Kidney (tissue), 14 donors: ENCODE results near the gene SNAI3. TPM values are rescaled to one million over a fixed set of nuclear protein-coding genes. Genes with fewer than 3 reads are reported as not detected.
A peak's percentile ranks its signal among the peaks of the same experiment; 100 is the strongest.

Source experiments
- DNase-seq, 5 donors: peaks; one replicate each; pipeline ENCODE4 v3.0.0-alpha.2; 2013 to 2020
- FAIRE-seq: peaks from 2 replicates; lab custom pipeline; 2012; peaks lifted over from hg19 to GRCh38; lab: Jason Lieb, UNC
- H3K27ac ChIP-seq, 2 donors: one replicate each; pipeline ENCODE4 v1.7.0; 2013; ENCODE audit warnings: low read depth in 2 of 2, low read length in 2 of 2, inconsistent platforms in 1 of 2
- H3K27me3 ChIP-seq: one replicate; pipeline ENCODE4 v1.7.1; 2013; ENCODE audit warnings: low read length, inconsistent platforms; ENCODE audit not compliant: control insufficient read depth, insufficient read depth
- H3K36me3 ChIP-seq, 3 donors: one replicate each; pipeline versions ENCODE4 v1.7.0 to v1.7.1; 2013; ENCODE audit warnings: low read length in 3 of 3, control low read depth in 1 of 3, inconsistent platforms in 1 of 3; ENCODE audit not compliant: insufficient read depth in 3 of 3, control insufficient read depth in 2 of 3
- H3K4me1 ChIP-seq, 3 donors: one replicate each; pipeline versions ENCODE4 v1.7.0 to v1.7.1; 2013; ENCODE audit warnings: low read length in 3 of 3, inconsistent platforms in 1 of 3, low read depth in 1 of 3; ENCODE audit not compliant: control insufficient read depth in 2 of 3, insufficient read depth in 2 of 3
- H3K4me3 ChIP-seq, 3 donors: one replicate each; pipeline versions ENCODE4 v1.7.0 to v1.8.1; 2013; ENCODE audit warnings: low read length in 3 of 3, control low read depth in 1 of 3, inconsistent platforms in 1 of 3
- H3K9ac ChIP-seq, 3 donors: one replicate each; pipeline versions ENCODE4 v1.7.0 to v1.7.1; 2013; ENCODE audit warnings: low read length in 3 of 3, control low read depth in 1 of 3, inconsistent platforms in 1 of 3
- H3K9me3 ChIP-seq, 3 donors: one replicate each; pipeline versions ENCODE4 v1.7.0 to v1.7.1; 2013; ENCODE audit warnings: low read length in 3 of 3, control low read depth in 1 of 3, inconsistent platforms in 1 of 3; ENCODE audit not compliant: control insufficient read depth in 2 of 3, insufficient read depth in 1 of 3
- CTCF ChIP-seq: IDR thresholded peaks from 3 replicates; pipeline ENCODE4 v1.5.1; 2012; ENCODE audit warnings: mild to moderate bottlenecking, moderate library complexity, borderline replicate concordance; ENCODE audit not compliant: insufficient read depth; ENCODE audit errors: extremely low read depth
- intact Hi-C: fragments of 100-400 bp; cut with DNase I; formaldehyde crosslinking; loops from one replicate; pipeline ENCODE4 v1.11.1; 2022
- polyA plus RNA-seq: library from polyadenylated mRNA; stranded (reverse); fragments of 350-450 nt; fragmentation: Illumina TruSeq; extraction: RNeasy Lipid Tissue Mini Kit (QIAGEN cat#74804); gene quantifications from one replicate; pipeline ENCODE4 v1.2.3, GENCODE V29; 2014; ENCODE audit warnings: low read depth, low replicate concordance; ENCODE audit not compliant: insufficient read depth
- total RNA-seq: library from RNA; stranded (reverse); fragmentation: NEBNext Ultra II Directional; extraction: Animal tissue kit (Norgen Biotek cat#: 25700); gene quantifications from one replicate; pipeline ENCODE4 v1.2.1, GENCODE V29; 2021
- donor health status: control.
- donor health status: control.
- donor health status: control.
- donor health status: control.
- donor health status: control.
- donor health status: DM: yes; HTN: yes; CAD: no.
- donor health status: Normal renal cell carcinoma (clear cell type).

The SNAI3 gene
- total and polyA plus RNA-seq, 2 donors from 2014 or later: 0.75 to 2.3 TPM

GRCh38 chr16:88681084-88681680 lies 5.1 kb downstream of the SNAI3 start:
- intact Hi-C loops: no loop called here
- Histone ChIP-seq H3K4me1 (peaks cover 0 to 2% (median 0%) of the 10 kb centered on the region in 3 donors), H3K9ac (no peak overlapping the region), H3K4me3 (no peak overlapping the region), H3K9me3 (no peaks in the 10 kb centered on the region), H3K27me3 (peaks cover 9% of the 10 kb centered on the region), H3K27ac (no peak overlapping the region), H3K36me3 (no peaks in the 10 kb centered on the region)
- no peak for FAIRE-seq
- TF ChIP-seq CTCF: peak; percentile 19
- DNase-seq: peak in 1 of 5 donors; percentile 77

DNA sequence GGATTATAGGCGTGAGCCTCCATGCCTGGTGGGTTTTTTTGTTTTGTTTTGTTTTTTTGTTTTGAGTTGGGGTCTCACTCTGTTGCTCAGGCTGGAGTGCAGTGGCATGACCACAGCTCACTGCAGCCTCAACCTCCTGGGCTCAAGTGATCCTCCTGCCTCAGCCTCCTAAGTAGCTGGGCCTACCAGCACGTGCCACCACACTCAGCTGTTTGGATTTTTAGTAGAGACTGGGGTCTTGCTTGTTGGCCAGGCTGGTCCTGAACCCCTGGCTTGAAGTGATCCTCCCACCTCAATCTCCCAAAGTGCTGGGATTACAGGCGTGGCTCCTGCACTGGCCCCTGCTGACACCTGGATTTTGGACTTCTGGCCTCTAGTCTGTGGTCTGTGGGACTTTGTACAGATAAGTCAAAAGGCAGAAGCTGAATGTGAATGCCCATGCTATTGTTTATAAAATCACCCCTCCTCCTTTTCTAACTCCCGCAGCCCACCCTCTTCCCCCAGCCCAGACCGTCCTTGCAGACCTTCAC lies 5.7 kb downstream of the SNAI3 start:
- H3K27ac ChIP-seq: no peak overlapping the region
- no peak for TF ChIP-seq CTCF
- H3K4me1 ChIP-seq: peaks cover 0 to 2% (median 0%) of the 10 kb centered on the region in 3 donors
- no peak overlapping the region for H3K4me3 ChIP-seq
- H3K27me3 ChIP-seq: peaks cover 9% of the 10 kb centered on the region
- DNase-seq: no peak
- FAIRE-seq: no peak
- no peaks in the 10 kb centered on the region for H3K36me3 ChIP-seq
- H3K9ac ChIP-seq: no peak overlapping the region
- H3K9me3 ChIP-seq: no peaks in the 10 kb centered on the region
- intact Hi-C loops: no loop called here

DNA sequence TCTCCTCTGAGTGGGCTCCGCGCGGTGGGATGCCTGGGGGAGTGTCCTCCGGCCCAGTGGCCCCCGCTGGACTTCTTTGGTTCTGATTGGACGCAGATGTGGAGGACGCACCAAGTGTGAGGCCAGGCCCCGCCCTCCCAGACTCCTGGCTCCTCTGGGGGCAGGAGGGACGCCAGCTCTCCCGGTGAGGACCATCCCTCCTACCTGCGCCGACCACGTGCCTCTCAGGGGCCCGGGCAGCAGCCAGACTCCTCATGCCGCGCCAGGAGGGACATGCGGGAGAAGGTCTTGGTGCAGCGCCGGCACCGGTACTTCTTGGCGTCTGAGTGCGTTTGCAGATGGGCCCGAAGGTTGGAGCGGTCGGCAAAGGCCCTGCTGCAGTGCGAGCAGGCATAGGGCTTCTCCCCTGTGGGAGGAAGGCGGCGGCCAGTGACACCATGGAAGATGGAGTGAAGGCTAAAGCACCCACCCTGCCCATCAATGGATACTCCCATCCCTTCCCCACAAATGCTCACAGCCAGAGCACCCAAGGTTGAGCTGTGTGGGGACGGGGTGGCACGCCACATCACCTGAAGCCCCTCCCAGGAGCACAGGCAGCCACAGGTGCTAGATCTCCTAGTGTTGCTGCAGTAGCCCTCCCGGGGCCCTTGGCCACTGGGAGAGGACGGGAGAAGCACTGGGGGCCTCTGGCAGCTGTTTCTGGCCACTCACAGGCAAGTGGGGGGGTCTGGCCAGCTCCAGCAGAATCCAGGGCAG lies 7.9 kb downstream of the SNAI3 start:
- DNase-seq (peak in 2 of 5 donors; percentile 16 to 73), FAIRE-seq (no peak)
- Histone ChIP-seq H3K4me3 (no peak overlapping the region), H3K27me3 (peaks cover 3% of the 10 kb centered on the region), H3K9ac (no peak overlapping the region), H3K27ac (no peak overlapping the region), H3K4me1 (peaks cover 0 to 2% (median 0%) of the 10 kb centered on the region in 3 donors), H3K9me3 (no peaks in the 10 kb centered on the region), H3K36me3 (no peaks in the 10 kb centered on the region)
- intact Hi-C loops: no loop called here
- no peak for TF ChIP-seq CTCF
